Ectodermal cell (in vitro differentiated cells): ENCODE measurements around the gene CHRM1.

ENCODE experiments used
- H3K27ac ChIP-seq: 2 replicates; pipeline ENCODE4 v1.7.0; 2013; ENCODE audit warnings: mild to moderate bottlenecking, low read depth, low read length; ENCODE audit not compliant: insufficient read depth, poor library complexity, severe bottlenecking
- H3K27me3 ChIP-seq: 2 replicates; pipeline ENCODE4 v1.7.0; 2013; ENCODE audit warnings: mild to moderate bottlenecking, low read length; ENCODE audit not compliant: insufficient read depth, control insufficient read depth, poor library complexity, severe bottlenecking
- H3K36me3 ChIP-seq: one replicate; pipeline ENCODE4 v1.7.0; 2013; ENCODE audit warnings: low read length; ENCODE audit not compliant: control insufficient read depth, insufficient read depth
- H3K4me1 ChIP-seq: one replicate; pipeline ENCODE4 v1.7.0; 2013; ENCODE audit warnings: low read length; ENCODE audit not compliant: control insufficient read depth, insufficient read depth
- H3K4me3 ChIP-seq: 2 replicates; pipeline ENCODE4 v1.7.0; 2013; ENCODE audit warnings: low read depth, low read length, control low read depth; ENCODE audit not compliant: insufficient read depth
- H3K9me3 ChIP-seq: 2 replicates; pipeline ENCODE4 v1.7.0; 2013; ENCODE audit warnings: mild to moderate bottlenecking, low read length, moderate library complexity; ENCODE audit not compliant: control insufficient read depth
- WGBS, 2 experiments: methylation state at CpG; one replicate each; pipeline ENCODE4 v1.1.7; 2013; ENCODE audit warnings: missing lambda C conversion rate in 2 of 2; 5-methylcytosine and 5-hydroxymethylcytosine counted together

CHRM1 gene

DNA sequence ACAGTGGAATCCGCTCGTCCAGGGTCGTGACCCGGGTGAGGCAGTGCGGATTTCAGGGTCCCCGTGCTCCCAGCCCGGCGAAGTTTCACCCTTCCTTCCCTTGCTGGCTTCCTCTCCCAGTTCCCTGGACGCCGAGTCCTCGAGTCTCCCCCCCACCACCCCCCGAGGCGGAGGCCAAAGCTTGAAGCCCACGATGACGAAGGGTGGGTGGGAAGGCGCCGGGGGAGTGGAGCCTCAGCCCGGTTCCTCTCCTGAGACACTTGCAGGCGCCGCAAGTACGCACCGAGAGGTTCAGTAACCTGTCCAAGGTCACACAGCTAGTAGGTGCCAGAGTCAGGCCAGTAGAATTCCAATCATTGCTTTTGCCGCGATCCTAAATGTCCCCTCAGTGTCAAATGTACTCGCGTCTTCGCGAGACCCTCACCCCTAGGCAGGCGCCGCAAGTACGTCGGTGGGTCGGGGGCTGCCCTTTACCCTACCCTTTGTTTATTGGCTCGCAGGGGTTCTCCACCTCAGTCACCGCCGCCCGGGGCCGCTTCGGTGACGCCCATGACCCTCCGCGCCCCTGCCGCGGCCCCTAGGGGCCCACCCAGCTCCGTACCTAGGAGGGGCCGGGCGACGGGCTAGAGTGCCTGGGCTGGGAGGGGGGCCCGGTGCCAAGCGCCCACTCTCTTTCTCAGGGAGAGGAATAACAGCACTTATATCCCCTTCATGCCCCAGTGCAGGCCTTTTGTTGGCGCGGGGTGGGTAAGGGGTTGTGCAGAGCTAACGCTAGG is 5.7 kb upstream of the CHRM1 start:
- WGBS, 2 experiments = 5 to 7% methylated on average over 52 to 53 of the region's 53 CpGs
- H3K9me3 ChIP-seq = no peaks in the 10 kb centered on the region
- no peaks in the 10 kb centered on the region for H3K36me3 ChIP-seq
- no peak overlapping the region for H3K27ac ChIP-seq
- H3K4me3 ChIP-seq = peak overlapping the region; percentile 29
- H3K4me1 ChIP-seq = peaks cover 5% of the 10 kb centered on the region
- peaks cover 69% of the 10 kb centered on the region for H3K27me3 ChIP-seq

DNA sequence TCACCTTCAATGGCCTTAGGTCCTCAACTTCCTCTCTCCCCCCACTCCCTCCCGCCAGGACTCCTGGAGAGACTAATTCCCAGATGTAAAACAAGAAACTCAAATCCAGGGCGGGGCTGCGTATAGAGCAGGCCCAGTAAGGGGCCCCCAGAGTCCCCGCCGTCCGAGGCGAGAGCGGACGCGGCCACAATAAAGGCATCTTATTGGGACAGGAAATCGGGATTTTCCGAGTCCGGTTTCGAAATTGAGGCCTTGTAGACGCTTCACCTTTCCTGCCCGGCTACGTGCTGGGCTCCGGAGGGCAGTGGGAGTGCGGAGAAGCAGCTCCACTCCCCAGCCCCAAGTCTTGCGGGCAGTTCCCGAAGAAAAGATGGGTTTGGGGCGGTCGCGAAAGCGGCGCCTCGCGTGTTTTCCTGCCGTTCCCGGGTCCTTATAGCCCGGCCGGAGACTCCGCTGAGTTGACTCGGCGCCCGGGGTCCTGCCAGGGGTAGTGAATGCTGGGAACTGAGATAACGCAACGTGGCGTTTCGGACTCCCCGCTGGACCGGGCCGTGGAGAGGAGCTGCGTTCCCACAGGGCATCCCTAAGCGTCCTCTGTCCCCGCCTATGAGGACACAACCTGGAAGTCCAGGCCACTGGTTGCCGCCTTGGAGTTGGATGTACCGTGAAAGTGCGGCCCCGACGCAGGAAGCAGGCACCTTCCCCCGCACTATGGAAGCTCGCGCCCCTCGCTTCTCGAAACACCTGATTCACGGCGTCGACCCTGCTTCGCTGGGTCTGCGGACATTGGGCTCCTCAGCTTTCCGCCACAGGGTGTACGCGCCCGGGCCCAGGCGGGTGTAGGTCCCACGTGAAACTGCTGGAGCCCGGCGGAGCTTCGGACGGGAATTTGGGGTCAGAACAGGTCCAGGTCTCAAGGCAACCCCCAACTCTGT is 4.8 kb upstream of the CHRM1 start:
- Histone ChIP-seq H3K36me3 (no peaks in the 10 kb centered on the region), H3K27me3 (peaks cover 69% of the 10 kb centered on the region), H3K4me3 (peak overlapping the region; percentile 29), H3K27ac (no peak overlapping the region), H3K4me1 (peaks cover 8% of the 10 kb centered on the region), H3K9me3 (no peaks in the 10 kb centered on the region)
- 1% methylated on average over 71 of the region's 71 CpGs for WGBS, 2 experiments

- H3K27ac ChIP-seq = no peak overlapping the region
- 10 to 12% methylated on average over 14 of the region's 14 CpGs for WGBS, 2 experiments
- H3K36me3 ChIP-seq = no peaks in the 10 kb centered on the region
- peaks cover 69% of the 10 kb centered on the region for H3K27me3 ChIP-seq
- no peaks in the 10 kb centered on the region for H3K9me3 ChIP-seq
- peaks cover 15% of the 10 kb centered on the region for H3K4me1 ChIP-seq
- peak overlapping the region; percentile 29 for H3K4me3 ChIP-seq
Measured at GRCh38 chr11:62925308-62925707, 4.1 kb upstream of the CHRM1 start.

DNA sequence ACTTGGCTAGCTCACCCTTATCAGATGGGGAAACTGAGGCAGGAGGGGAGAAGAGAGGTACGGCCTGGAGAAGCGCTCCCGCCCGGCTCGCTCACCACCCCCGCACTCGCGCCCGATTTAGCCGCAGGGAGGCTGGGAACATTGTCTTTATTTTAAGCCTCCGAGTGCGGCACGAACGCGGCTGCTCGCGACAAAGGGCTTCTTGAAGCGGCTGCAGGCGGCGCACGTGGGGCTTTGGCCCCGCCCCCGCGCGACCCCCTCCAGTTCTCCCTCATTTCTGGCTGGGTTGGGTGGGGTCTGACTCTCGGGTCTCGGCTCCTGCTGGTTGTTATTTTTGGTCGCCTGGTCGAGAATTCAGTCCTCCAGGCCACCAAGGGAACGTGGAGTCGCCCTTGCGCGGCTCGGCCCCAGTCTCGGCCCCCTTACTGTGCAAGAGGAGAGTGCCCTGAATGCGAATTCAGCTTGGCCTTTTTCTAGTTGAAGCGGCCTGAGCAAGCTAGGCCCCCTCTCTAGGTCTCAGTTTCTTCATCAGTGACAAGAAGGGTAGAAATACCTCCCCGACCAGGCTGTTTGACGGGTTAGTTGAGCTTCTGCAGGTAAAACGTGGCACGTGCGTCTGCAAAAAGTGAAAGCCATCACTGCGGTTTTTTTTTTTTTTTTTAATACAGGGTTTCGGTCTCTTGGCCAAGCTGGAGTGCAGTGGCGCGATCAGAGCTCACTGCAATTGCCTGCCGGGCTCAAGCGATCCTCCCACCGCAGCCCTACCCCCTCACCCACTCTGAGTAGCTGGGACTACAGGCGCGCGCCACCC is 2.6 kb upstream of the CHRM1 start:
- Histone ChIP-seq H3K4me1 (peaks cover 23% of the 10 kb centered on the region), H3K36me3 (no peaks in the 10 kb centered on the region), H3K27me3 (peaks cover 67% of the 10 kb centered on the region), H3K27ac (no peak overlapping the region), H3K4me3 (peak overlapping the region; percentile 29), H3K9me3 (no peaks in the 10 kb centered on the region)
- 10 to 11% methylated on average over 49 to 52 of the region's 52 CpGs for WGBS, 2 experiments

DNA sequence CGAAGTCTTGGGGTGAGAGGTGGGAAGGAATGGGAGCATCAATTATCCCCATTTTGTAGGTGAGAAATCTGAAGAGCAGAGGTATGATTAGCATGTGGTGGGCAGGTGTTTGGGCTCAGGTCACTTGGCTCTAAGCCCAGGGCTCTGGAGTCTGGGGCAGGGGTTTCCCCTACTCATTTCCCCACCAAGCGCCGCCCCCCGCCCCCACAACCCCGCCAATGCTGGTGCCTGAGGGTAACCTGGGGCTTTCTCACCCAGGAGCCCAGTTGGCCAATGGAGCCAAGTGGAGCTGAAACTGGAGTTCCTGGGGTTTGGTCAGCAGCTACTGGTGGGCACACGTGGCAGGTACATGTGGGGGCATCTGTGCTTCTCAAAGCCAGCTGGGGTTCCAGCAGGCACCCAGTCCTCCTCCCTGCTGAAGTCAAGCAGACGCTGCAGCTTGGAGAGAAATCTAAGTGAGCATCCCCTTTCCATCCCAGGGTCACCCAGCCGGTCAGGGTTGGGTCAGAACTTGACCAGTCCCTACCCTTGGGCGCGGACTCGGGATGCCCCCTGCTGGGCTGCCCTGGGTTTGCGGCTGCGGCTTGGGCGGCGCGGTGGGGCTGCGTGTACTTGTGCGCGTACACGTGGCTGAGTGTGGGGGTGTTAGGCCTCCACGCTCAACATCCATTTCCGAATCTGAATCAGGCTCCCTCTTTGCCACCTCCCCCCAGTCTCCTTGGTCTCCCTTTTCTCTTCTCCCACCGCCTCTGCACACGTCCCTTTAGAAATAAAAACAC is 1.7 kb upstream of the CHRM1 start:
- H3K4me3 ChIP-seq = no peak overlapping the region
- WGBS, 2 experiments = 44 to 46% methylated on average over 24 of the region's 24 CpGs
- no peaks in the 10 kb centered on the region for H3K36me3 ChIP-seq
- H3K9me3 ChIP-seq = no peaks in the 10 kb centered on the region
- H3K27me3 ChIP-seq = peaks cover 57% of the 10 kb centered on the region
- H3K27ac ChIP-seq = no peak overlapping the region
- H3K4me1 ChIP-seq = peaks cover 23% of the 10 kb centered on the region

- no peaks in the 10 kb centered on the region for H3K36me3 ChIP-seq
- WGBS, 2 experiments = 81 to 88% methylated on average over 4 of the region's 4 CpGs
- no peak overlapping the region for H3K27ac ChIP-seq
- H3K4me1 ChIP-seq = peaks cover 23% of the 10 kb centered on the region
- no peaks in the 10 kb centered on the region for H3K9me3 ChIP-seq
- peaks cover 51% of the 10 kb centered on the region for H3K27me3 ChIP-seq
- H3K4me3 ChIP-seq = no peak overlapping the region
Measured at GRCh38 chr11:62922189-62922589, 1.0 kb upstream of the CHRM1 start.

DNA sequence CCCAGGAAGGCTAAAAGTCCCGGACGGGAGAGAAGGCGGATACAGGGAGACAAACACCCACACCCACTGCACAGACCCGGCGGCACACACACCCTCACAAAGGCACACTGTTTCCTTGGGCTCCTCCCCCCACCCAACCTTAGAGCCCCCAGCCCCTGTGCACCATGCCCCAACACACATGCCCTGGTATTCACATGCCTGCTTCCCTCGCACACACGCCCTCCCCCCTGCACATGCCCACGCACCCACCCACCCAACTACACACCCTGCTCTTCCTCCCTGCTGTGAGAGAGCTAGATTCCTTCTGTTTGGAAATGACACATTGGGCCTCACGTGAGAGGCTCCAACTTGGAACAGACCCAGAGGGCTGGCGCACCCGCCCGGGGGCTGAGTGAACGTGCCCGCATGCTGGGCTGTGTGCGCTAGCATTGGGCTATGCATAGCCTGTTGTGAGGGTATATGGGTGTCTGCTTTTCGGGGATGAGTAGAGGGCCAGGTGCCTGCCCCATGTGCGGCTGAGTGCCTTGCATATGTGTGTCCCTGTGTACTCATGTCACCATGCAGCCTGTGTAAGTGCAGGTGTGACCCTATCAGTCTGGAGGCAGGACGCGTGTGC is 518 bp upstream of the CHRM1 start:
- 80 to 81% methylated on average over 19 of the region's 19 CpGs for WGBS, 2 experiments
- Histone ChIP-seq H3K4me1 (peaks cover 23% of the 10 kb centered on the region), H3K9me3 (no peaks in the 10 kb centered on the region), H3K36me3 (no peaks in the 10 kb centered on the region), H3K27ac (no peak overlapping the region), H3K27me3 (peaks cover 46% of the 10 kb centered on the region), H3K4me3 (no peak overlapping the region)

DNA sequence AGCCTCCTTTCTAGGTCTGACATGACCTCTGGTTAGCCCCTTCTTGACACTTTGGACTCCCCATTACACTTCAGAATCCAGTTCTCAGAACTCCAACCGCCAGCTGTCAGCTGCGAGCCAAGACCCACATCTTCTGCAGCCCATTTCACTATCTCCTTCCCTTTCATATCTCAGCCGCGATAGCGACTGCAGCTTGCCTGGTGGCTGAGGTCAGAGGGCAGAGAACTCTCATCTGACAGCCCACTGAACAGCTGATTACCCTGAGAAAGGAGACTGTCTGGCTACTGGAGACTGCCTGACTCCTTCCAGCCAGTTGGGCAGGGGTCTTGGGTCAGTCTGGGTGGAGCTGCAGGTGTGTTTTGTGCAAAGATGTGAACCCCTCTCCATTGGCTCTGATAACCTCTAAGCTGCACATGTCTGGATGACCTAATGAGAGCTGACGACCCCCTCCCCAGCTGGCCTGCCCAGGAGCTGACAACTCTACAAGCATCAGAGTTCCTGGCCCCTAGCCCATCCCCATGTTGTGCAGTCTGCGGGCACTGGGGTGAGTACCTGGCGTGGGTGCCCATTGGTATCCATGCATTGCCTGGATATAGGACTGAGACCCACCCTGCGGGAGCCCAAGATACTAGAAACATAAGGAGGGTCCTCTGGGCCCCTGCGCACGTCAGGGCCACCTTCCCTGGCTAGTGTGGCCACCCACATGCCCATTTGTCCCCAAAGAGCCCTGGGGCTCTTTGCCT is 1.1 kb downstream of the CHRM1 start:
- 87 to 89% methylated on average over 11 of the region's 11 CpGs for WGBS, 2 experiments
- Histone ChIP-seq H3K36me3 (no peaks in the 10 kb centered on the region), H3K4me3 (no peak overlapping the region), H3K4me1 (peaks cover 18% of the 10 kb centered on the region), H3K27me3 (peaks cover 30% of the 10 kb centered on the region), H3K9me3 (no peaks in the 10 kb centered on the region), H3K27ac (no peak overlapping the region)
